Measurements from ENCODE around the gene GPAT2. TPM values are rescaled to one million over a fixed set of nuclear protein-coding genes. Genes with fewer than 3 reads are reported as not detected.
"Not testable (repeated sequence)": the region's sequence is repeated elsewhere in the genome, so short reads cannot be mapped to it uniquely, and the experiment has no call there.

GPAT2 gene
- total RNA-seq, 6 experiments from 2014 or later: 0.39 to 2.0 (median 0.90) TPM; not detected in 2

DNA sequence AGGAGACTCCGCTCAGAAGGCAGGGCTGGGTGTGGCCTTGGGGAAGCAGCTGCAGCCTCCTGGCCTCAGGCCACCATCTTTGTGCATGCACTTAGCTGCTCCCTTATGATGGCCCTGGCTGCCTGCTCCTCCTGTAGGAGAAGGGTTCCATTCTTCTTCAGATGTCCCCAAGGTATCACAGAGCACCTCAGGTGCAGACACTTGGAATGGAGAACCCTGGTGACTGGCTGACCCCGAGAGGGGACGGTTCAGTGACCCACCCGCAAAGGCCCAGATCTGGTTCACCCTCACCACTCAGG, 9.6 kb downstream of the GPAT2 start:
- DNase-seq: no peak
- Histone ChIP-seq H3K9me3 (no peaks in the 10 kb centered on the region), H3K4me3 (no peak overlapping the region), H3K4me1 (no peaks in the 10 kb centered on the region), H3K36me3 (no peaks in the 10 kb centered on the region), H3K27me3 (no peaks in the 10 kb centered on the region), H3K27ac (no peak overlapping the region)
- intact Hi-C loops (cut with DNase I): no loop called here
- no CpG with 5 or more reads among the region's 4 CpGs for WGBS (ENCODE audit: insufficient coverage, low coverage, low lambda C conversion rate, missing lambda C conversion rate)
- TF ChIP-seq, protein P1, sequence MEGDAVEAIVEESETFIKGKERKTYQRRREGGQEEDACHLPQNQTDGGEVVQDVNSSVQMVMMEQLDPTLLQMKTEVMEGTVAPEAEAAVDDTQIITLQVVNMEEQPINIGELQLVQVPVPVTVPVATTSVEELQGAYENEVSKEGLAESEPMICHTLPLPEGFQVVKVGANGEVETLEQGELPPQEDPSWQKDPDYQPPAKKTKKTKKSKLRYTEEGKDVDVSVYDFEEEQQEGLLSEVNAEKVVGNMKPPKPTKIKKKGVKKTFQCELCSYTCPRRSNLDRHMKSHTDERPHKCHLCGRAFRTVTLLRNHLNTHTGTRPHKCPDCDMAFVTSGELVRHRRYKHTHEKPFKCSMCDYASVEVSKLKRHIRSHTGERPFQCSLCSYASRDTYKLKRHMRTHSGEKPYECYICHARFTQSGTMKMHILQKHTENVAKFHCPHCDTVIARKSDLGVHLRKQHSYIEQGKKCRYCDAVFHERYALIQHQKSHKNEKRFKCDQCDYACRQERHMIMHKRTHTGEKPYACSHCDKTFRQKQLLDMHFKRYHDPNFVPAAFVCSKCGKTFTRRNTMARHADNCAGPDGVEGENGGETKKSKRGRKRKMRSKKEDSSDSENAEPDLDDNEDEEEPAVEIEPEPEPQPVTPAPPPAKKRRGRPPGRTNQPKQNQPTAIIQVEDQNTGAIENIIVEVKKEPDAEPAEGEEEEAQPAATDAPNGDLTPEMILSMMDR (IDR thresholded peaks at IDR 0.05): no peak
- no peak for TF ChIP-seq POLR2A (IDR thresholded peaks at IDR 0.05)
- ATAC-seq: no peak

- TF ChIP-seq POLR2A (IDR thresholded peaks at IDR 0.05): no peak
- TF ChIP-seq, protein P1 (IDR thresholded peaks at IDR 0.05): no peak
- ATAC-seq (no peak), DNase-seq (no peak)
- Histone ChIP-seq H3K9me3 (no peaks in the 10 kb centered on the region), H3K36me3 (no peaks in the 10 kb centered on the region), H3K4me3 (no peak overlapping the region), H3K27me3 (no peaks in the 10 kb centered on the region), H3K27ac (no peak overlapping the region), H3K4me1 (no peaks in the 10 kb centered on the region)
- 90% methylated on average over 2 of the region's 27 CpGs for WGBS (ENCODE audit: insufficient coverage, low coverage, low lambda C conversion rate, missing lambda C conversion rate)
- intact Hi-C loops (cut with DNase I): no loop called here
Measured at GRCh38 chr2:96024336-96025193, 10.2 kb downstream of the GPAT2 start.

DNA sequence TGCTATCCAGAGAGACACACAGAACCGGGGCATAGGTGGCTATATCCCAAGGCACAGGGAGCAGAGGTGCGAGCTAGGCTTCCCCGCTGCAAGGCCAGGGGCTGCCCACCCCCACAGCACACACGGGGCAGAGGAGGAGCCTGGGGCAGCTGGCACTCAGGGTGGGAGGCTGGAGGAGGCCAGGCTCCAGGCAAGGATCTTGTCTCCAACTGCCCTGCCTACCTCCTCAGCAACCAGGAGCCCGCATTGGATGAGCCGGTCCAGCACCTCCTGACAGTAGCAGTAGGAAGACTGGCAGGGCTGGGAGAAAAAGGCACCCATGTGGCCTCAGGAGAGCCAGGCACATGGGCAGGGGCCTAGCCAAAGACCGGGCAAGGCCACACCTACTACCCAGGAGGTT, 11.0 kb downstream of the GPAT2 start:
- DNase-seq; H3K27me3 ChIP-seq; H3K4me3 ChIP-seq; intact Hi-C loops (cut with DNase I); H3K36me3 ChIP-seq; H3K27ac ChIP-seq; H3K4me1 ChIP-seq; ATAC-seq; H3K9me3 ChIP-seq: not testable (repeated sequence)
- no CpG with 5 or more reads among the region's 7 CpGs for WGBS (ENCODE audit: insufficient coverage, low coverage, low lambda C conversion rate, missing lambda C conversion rate)

DNA sequence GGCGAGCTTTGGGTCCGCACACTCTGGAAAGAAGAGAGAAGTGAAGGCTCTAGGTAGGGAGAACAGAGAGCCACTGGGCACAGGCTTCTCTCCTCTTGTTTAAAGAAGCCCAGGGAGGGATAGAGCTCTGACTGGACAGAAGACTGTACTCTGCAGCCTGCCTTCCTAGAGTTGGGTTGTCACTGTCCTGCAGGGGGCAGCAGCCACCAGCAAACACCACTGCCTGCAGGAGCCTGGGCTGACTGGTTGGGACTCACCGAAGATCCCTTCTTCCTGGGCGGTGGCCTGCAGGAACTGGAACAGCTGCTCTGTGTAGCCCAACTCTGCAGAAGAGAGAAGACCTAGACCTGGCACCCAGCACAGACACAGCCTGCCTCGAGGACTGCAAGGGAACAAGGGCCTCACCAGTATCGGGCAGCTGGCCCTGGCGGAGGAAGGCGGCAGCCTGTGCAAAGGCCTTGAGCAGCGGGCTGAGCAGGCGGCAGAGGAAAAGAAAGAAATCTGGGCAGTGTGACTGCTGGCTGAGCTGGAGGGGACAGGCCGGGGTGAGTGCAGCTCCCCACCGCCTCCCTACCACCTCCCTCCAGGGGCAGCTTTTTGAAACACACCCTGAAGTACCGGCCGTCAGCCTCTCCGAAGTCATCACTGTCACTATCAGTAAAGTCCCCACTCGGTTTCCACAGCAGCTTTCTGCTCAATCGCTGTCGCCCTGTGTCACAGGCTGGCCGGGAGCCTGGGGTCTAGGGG, 11.8 kb downstream of the GPAT2 start:
- TF ChIP-seq, protein P1 (IDR thresholded peaks at IDR 0.05): peak; percentile 82 to 88 (median 86)
- H3K9me3 ChIP-seq; H3K36me3 ChIP-seq; H3K27me3 ChIP-seq; H3K27ac ChIP-seq; H3K4me3 ChIP-seq; intact Hi-C loops (cut with DNase I); H3K4me1 ChIP-seq: not testable (repeated sequence)
- ATAC-seq: peak; percentile 93 to 98 (median 96)
- DNase-seq: peak; percentile 80 to 85 (median 81)
- whole genome bisulfite sequencing (ENCODE audit: insufficient coverage, low coverage, low lambda C conversion rate, missing lambda C conversion rate): no CpG with 5 or more reads among the region's 19 CpGs

GRCh38 chr2:96022126-96022525, 12.6 kb downstream of the GPAT2 start:
- H3K27ac ChIP-seq; H3K9me3 ChIP-seq; intact Hi-C loops (cut with DNase I); ATAC-seq; H3K4me1 ChIP-seq; H3K36me3 ChIP-seq; H3K27me3 ChIP-seq; H3K4me3 ChIP-seq; DNase-seq: not testable (repeated sequence)
- no CpG with 5 or more reads among the region's 7 CpGs for WGBS (ENCODE audit: insufficient coverage, low coverage, low lambda C conversion rate, missing lambda C conversion rate)

DNA sequence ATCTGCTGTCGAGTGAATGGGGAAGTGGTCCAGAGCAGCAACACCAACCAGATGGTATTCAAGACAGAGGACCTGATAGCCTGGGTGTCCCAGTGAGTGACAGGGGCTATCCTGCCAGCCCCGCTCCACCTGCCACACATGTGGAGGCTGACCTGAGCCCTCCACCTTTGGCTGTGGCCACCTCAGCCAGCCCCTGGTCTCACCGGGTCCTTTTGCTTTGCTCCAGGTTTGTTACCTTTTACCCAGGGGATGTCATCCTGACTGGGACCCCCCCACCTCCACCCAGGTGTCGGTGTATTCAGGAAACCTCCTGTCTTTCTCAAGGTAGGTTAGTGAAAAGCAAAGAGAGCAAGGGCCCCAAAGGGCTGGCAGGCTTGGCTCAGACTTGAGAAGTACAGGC, 13.6 kb downstream of the GPAT2 start:
- H3K27ac ChIP-seq; H3K9me3 ChIP-seq; H3K4me1 ChIP-seq; H3K36me3 ChIP-seq; H3K27me3 ChIP-seq; intact Hi-C loops (cut with DNase I); H3K4me3 ChIP-seq; DNase-seq; ATAC-seq: not testable (repeated sequence)
- WGBS (ENCODE audit: insufficient coverage, low coverage, low lambda C conversion rate, missing lambda C conversion rate): 100% methylated on average over 1 of the region's 4 CpGs

DNA sequence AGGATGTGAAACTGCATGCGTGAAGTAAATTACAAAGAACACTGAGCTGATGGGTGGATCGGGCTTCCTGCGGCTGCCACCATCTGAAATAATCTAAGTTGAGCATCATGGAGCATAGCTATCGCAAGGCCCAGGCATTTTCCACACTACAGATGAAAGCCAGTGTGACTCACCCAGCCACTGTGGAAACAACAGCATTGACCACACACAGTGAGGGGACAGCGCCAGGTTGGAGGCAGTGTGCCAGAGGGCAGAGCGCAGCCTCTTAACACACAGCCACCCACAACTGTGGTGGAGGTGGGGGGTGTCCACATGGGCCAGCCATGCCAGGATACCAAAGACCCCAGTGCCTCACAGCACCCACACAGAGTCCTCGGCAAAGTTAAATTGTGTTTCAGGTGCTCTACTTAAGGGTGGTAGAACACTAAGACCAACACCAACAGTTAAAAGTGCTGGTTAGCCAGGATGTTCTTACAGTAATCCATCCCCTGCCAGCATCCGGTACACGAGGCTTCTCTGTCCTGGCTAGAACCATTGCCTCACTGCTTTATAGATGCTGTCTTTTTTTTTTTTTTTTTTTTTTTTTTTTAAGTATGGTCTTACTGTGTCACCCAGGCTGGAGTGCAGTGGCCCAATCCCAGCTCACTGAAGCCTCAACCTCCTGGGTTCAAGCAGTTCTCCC, 14.7 kb downstream of the GPAT2 start:
- 70% methylated on average over 2 of the region's 9 CpGs for WGBS (ENCODE audit: insufficient coverage, low coverage, low lambda C conversion rate, missing lambda C conversion rate)
- H3K9me3 ChIP-seq; H3K36me3 ChIP-seq; H3K4me3 ChIP-seq; DNase-seq; H3K4me1 ChIP-seq; H3K27me3 ChIP-seq; intact Hi-C loops (cut with DNase I); H3K27ac ChIP-seq: not testable (repeated sequence)
- peak in 1 of 4 donors; percentile 12 for ATAC-seq

DNA sequence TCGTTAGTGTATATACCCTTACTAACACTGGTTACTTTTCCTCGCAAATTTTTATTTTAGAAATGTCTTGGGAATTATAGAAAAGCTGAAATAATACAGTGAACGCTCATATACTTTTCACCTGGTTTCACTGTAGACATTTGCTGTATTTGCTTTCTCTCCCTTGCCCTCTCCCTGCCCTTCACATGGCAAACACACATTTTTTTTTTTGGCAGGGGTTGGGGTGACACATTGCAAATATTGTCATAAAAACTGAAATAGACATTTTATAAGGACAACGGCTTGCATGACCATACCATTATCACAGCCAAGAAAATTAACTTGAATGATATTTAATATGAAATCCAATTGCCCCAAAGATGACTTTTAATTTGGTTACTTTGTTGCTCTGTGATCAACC, 18.4 kb downstream of the GPAT2 start:
- WGBS (ENCODE audit: insufficient coverage, low coverage, low lambda C conversion rate, missing lambda C conversion rate): 50% methylated on average over 4 of the region's 4 CpGs
- H3K9me3 ChIP-seq: not testable (repeated sequence)

More for the DNA sequence above, 18.4 kb downstream of the GPAT2 start:
- H3K27me3 ChIP-seq; H3K36me3 ChIP-seq; H3K4me1 ChIP-seq; intact Hi-C loops (cut with DNase I); H3K27ac ChIP-seq; DNase-seq; H3K4me3 ChIP-seq: not testable (repeated sequence)
- ATAC-seq: peak; percentile 36 to 84 (median 52)

Data from right lobe of liver (tissue), 6 donors.